Measurements from ENCODE around the gene SLC38A1. TPM values are rescaled to one million over a fixed set of nuclear protein-coding genes. Genes with fewer than 3 reads are reported as not detected.
A peak's percentile ranks its signal among the peaks of the same experiment; 100 is the strongest.
"Not testable (repeated sequence)": the region's sequence is repeated elsewhere in the genome, so short reads cannot be mapped to it uniquely, and the experiment has no call there.

The SLC38A1 gene
- total RNA-seq, 2 donors from 2014 or later = 79.6 to 116 TPM

DNA sequence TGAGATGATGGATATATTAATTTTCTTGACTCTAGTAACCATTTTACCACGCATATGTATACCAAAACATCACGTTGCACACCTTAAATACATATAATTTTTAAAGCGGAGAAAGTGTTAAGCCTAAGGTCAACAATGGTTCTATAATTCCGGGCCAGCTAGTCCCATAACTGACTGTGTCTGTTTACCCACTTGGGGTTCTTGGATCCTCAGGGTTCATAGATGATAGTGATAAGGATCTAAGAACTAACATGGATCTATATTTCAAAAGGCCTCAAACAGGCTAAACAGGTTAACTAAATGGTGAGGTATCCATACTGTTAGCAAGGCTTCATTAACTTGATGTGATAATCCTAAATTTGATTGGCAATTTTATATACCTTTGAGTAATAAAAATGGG is 9.8 kb downstream of the SLC38A1 start:
- Histone ChIP-seq H3K9me3 (no peaks in the 10 kb centered on the region), H3K4me1 (peaks cover 0 to 25% of the 10 kb centered on the region in 2 donors), H3K27me3 (no peaks in the 10 kb centered on the region), H3K27ac (peak overlapping the region in 1 of 2 donors; percentile 72), H3K4me3 (no peak overlapping the region), H3K36me3 (no peaks in the 10 kb centered on the region)
- TF ChIP-seq CTCF (IDR thresholded peaks at IDR 0.05) = no peak
- no peak for DNase-seq (ENCODE audit: low spot score)

DNA sequence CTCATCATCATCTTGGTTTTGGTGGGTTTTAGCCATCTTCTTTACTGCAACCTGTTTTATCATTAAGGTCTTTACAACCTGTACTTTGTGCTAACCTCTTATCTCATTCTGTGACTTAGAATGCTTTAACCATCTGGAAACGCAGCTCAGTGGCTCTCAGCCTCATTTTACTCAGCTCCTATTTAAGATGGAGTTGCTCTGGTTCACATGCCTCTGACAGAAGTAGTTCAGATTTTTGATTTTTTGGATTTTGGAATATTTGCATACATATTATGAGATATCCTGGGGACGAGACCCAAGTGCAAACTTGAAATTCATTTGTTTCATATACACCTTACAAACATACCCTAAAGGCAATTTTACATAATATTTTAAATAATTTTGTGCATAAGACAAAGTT is 10.7 kb downstream of the SLC38A1 start:
- DNase-seq (ENCODE audit: low spot score) = no peak
- TF ChIP-seq CTCF (IDR thresholded peaks at IDR 0.05) = no peak
- no peak overlapping the region for H3K4me3 ChIP-seq
- peaks cover 0 to 22% of the 10 kb centered on the region in 2 donors for H3K4me1 ChIP-seq
- H3K27me3 ChIP-seq = no peaks in the 10 kb centered on the region
- H3K9me3 ChIP-seq = no peaks in the 10 kb centered on the region
- no peaks in the 10 kb centered on the region for H3K36me3 ChIP-seq
- no peak overlapping the region for H3K27ac ChIP-seq

GRCh38 chr12:46256942-46257341 is 11.9 kb downstream of the SLC38A1 start:
- no peaks in the 10 kb centered on the region for H3K27me3 ChIP-seq
- DNase-seq (ENCODE audit: low spot score) = no peak
- H3K9me3 ChIP-seq = no peaks in the 10 kb centered on the region
- H3K4me1 ChIP-seq = peaks cover 0 to 22% of the 10 kb centered on the region in 2 donors
- TF ChIP-seq CTCF (IDR thresholded peaks at IDR 0.05) = no peak
- peak overlapping the region in 1 of 2 donors; percentile 16 for H3K27ac ChIP-seq
- H3K36me3 ChIP-seq = no peaks in the 10 kb centered on the region
- no peak overlapping the region for H3K4me3 ChIP-seq

DNA sequence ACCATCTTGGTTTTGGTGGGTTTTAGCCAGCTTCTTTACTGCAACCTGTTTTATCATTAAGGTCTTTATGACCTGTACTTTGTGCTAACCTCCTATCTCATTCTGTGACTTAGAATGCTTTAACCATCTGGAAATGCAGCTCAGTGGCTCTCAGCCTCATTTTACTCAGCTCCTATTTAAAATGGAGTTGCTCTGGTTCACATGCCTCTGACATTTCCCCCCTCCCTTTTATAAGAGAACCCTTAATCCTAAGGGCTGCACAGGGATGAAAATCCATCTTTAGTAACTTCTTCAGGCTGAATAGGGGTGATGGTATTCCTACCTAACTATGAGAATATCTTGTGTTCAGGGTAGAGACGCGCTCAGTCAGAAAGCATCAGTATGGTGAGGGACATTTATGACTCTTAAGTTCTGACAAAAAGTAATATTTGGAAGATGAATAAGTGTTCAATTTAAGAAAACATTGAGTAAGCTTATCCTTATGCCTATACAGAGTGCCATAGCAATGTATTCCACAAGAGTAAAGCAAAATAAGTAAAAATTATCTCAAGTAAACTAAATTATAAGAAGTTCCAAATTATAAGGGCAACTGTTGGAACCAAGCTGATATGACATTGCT is 15.2 kb downstream of the SLC38A1 start:
- no peaks in the 10 kb centered on the region for H3K27me3 ChIP-seq
- DNase-seq (ENCODE audit: low spot score) = no peak
- H3K27ac ChIP-seq = no peak overlapping the region
- no peaks in the 10 kb centered on the region for H3K9me3 ChIP-seq
- H3K4me3 ChIP-seq = no peak overlapping the region
- no peak for TF ChIP-seq CTCF (IDR thresholded peaks at IDR 0.05)
- H3K36me3 ChIP-seq = no peaks in the 10 kb centered on the region
- no peaks in the 10 kb centered on the region for H3K4me1 ChIP-seq

GRCh38 chr12:46251994-46252393 is 16.8 kb downstream of the SLC38A1 start:
- not testable (repeated sequence) for H3K4me1 ChIP-seq; DNase-seq (ENCODE audit: low spot score); H3K36me3 ChIP-seq; H3K9me3 ChIP-seq; H3K27ac ChIP-seq; H3K4me3 ChIP-seq; H3K27me3 ChIP-seq

DNA sequence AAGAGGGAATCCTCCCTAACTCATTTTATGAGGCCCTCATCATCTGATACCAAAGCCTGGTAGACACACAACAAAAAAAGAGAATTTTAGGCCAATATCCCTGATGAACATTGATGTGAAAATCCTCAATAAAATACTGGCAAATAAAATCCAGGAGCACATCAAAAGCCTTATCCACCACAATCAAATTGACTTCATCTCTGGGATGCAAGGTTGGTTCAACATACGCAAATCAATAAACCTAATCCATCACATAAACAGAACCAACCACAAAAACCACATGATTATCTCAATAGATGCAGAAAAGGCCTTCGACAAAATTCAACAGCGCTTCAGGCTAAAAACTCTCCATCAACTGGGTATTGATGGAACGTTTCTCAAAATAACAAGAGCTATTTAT is 18.9 kb downstream of the SLC38A1 start:
- not testable (repeated sequence) for H3K36me3 ChIP-seq; DNase-seq (ENCODE audit: low spot score); H3K4me1 ChIP-seq; H3K27ac ChIP-seq; H3K27me3 ChIP-seq; H3K4me3 ChIP-seq; H3K9me3 ChIP-seq

DNA sequence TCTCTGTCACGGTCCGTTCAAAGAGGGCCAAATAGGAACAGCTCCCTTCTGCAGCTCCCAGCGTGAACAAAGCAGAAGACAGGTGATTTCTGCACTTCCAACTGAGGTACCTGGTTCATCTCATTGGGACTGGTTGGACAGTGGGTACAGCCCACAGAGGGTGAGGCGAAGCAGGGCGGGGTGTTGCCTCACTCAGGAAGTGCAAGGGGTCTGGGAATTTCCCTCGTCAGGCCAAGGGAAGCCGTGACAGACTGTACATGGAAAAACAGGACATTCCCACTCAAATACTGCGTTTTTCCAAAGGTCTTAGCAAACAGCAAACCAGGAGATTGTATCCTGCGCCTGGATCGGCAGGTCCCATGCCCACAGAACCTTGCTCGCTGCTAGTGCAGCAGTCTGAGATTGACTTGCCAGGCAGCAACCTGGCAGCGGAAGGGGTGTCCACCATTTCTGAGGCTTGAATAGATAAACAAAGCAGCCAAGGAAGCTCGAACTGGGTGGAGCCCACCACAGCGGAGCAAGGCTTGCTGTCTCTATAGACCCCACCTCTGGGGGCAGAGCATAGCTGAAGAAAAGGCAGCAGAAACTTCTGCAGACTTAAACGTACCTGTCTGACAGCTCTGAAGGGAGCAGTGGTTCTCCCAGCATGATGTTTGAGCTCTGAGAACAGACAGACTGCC is 22.7 kb downstream of the SLC38A1 start:
- no peak for TF ChIP-seq CTCF (IDR thresholded peaks at IDR 0.05)
- DNase-seq (ENCODE audit: low spot score) = no peak

More for the DNA sequence above, 22.7 kb downstream of the SLC38A1 start:
- Histone ChIP-seq H3K36me3 (no peaks in the 10 kb centered on the region), H3K27ac (no peak overlapping the region), H3K4me3 (no peak overlapping the region), H3K4me1 (no peaks in the 10 kb centered on the region), H3K27me3 (no peaks in the 10 kb centered on the region), H3K9me3 (peaks cover 0 to 3% of the 10 kb centered on the region in 2 donors)
